Occipital lobe (tissue), 2 donors: ENCODE measurements around the gene TIMM44. TPM values are rescaled to one million over a fixed set of nuclear protein-coding genes. Genes with fewer than 3 reads are reported as not detected.

ENCODE experiments used
- DNase-seq: peaks from one replicate; lab custom pipeline; 2025; lab: John Stamatoyannopoulos, UW
- total RNA-seq: library from RNA; depleted of rRNA; stranded (reverse); fragments of >200 nt; gene quantifications from one replicate; pipeline ENCODE4 v1.2.3, GENCODE V29; 2014

Gene TIMM44
- total RNA-seq, 1 donor from 2014 or later: 20.9 TPM

DNA sequence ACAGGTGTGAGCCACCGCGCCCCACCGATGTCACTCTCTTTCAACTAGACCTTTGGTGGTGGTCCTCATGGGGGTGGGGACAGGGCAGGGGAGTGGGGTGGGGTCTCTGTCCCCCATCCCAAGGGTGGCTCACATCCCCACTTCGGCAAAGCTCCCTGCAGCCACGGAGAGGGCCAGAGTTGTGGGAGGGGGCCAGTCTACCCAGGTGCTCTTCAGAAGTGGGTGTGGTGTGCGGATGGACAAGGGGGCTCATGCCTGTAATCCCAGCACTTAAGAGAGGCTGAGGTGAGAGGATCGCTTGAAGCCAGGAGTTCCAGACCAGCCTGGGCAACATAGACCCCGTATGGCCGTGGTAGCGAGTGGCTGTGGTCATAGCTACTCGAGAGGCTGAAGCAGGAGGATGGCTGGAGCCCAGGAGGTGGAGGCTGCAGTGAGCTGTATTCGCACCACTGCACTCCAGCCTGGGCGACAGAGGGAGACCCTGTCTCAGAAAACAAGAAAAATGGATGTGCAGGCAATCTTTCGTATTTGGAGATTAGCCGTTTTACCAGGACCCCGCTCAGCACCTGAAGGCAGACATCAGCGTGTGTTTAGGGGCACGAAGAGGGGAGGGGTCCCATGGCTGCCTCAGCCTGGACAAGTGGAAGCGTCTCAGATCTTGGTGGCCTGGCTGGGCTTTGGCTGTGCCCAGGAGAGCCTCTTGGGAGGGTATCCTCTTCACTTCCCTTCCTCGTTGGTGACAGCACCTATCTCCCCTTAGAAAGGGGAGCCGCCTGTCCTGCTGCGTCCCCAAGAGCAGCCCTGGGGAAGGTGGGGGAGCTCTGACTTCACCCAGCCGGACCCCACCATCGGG, 28.0 kb downstream of the TIMM44 start:
- no peak for DNase-seq

DNA sequence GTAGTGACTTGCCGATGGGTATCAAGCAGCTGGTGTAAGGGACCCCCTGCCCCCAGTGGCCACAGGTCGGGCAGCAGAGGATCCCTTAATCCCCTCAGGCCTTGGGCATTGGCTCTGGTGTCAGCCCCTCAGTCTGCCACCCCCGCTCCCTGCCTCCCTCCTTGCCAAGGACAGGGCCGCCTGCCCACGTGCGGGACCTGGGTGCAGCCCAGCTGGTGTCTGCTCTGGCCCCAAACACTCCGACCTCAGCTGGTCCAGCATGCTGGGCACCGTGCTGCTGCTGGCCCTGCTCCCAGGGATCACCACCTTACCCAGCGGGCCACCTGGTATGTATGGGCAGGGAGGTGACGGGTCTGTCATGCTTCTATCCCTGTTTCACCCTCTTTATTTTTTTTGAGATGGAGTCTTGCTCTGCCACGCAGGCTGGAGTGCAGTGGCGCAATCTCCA, 28.8 kb downstream of the TIMM44 start, which contains the start of gene TGFBR3L:
TSS of gene TGFBR3L (plus strand) at position 233 of the 448 bp plus-strand sequence.
- DNase-seq: no peak

- no peak for DNase-seq
Measured at GRCh38 chr19:7914099-7914498, 29.4 kb downstream of the TIMM44 start.

DNA sequence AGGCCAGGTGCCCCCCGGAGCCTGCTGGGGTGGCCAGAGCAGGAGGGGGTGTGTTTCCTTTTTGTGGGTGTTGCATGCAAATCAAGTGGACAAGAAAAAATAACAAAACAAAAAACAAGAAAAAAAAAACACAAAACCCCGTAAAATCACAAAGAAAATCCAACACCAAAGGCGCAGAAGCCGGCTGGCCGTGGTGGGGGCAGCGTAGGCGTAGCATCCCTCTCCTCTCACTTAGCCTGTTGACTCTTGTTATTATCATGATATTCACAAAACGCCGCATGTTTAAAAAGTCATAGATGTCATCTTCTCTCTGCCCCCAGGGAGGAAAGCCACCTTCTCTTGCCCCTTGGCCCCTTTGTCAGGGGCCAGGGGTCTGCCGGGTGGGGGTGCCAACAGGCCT, 29.8 kb downstream of the TIMM44 start:
- DNase-seq: no peak

GRCh38 chr19:7912697-7913564, 30.5 kb downstream of the TIMM44 start:
- DNase-seq: no peak

DNA sequence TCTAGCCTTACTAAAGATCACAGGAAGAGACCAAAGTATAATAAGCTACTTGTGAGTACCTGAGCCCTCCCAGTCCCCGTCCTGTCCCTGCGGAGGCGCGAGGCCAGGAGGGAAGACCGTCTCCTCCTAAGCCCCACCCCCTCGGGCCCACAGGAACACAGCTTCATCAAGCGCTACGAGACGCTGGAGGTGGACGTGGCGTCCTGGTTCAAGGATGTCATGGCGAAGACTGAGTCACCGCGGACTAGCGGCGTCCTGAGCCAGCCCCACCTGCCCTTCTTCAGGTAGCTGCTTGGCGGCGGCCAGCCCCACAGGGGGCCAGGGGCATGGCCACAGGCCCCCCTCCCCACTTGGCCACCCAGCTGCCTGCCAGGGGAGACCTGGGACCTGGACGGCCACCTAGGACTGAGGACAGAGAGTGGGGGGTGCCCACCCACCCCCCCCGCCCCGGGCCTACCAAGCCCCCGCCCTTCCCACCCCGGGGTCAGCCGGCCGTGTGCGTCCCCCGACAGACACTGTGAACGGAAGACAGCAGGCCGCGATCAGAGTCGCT, 31.2 kb downstream of the TIMM44 start:
- no peak for DNase-seq

GRCh38 chr19:7911508-7912143, 31.8 kb downstream of the TIMM44 start:
- DNase-seq: no peak

- DNase-seq: no peak
Measured at GRCh38 chr19:7910321-7911161, 32.9 kb downstream of the TIMM44 start.

DNA sequence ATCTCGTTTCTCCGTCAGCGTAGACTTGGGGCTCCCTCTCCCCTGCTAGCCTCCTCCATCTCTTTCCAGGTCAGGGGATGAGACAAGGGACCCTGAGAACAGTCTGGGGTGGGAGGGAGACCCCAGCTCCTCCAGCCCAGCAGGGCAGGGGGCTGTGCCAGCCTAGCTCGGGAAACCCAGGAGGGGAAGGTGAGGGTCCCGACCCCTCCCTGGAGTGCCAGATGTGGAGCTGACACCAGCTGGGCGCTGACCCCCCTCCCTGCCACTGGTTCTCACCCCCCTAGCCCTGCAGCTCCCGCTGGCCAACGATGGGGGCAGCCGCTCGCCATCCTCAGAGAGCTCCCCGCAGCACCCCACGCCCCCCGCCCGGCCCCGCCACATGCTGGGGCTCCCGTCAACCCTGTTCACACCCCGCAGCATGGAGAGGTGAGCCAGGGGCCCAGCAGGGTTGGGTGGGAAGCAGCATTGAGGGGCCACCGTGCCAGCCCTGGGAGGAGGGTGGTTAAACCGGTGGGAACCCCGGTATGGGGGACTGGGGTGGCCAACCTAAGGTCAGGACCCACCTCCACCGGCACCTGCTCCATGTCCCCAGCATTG, 33.9 kb downstream of the TIMM44 start:
- no peak for DNase-seq

- no peak for DNase-seq
Measured at GRCh38 chr19:7908742-7909461, 34.6 kb downstream of the TIMM44 start.

DNA sequence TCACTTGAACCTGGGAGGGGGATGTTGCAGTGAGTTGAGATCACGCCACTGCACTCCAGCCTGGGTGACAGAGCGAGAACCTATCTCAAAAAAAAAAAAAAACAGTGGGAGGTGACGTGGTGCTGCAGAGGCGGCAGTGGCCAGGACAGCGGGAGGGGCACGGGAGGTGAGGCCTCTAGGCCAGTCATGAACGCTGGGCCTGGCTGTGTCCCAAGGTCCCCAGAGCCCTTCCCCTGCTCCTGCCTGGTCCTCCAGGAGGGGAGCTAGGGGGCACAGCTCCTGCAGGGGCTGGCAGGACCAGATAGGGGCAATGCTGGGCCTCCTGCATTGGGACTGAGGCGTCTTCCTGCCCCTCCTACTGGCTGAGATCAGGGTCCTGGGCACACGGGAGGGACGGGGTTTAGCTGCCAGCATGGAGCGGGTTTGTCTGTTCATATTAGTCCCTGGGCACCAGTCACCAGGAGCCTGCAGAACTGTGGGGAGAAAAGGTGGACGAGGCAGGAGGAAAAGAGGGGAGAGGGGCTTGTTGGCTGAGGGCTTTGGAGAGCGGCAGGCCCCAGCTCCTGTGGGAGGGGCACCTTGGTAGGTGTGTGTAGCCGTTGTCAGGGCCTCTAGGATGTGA, 35.3 kb downstream of the TIMM44 start:
- DNase-seq: no peak

- DNase-seq: no peak
Measured at GRCh38 chr19:7907544-7907943, 35.9 kb downstream of the TIMM44 start.

- DNase-seq: no peak
Measured at GRCh38 chr19:7907122-7907521, 36.3 kb downstream of the TIMM44 start.

DNA sequence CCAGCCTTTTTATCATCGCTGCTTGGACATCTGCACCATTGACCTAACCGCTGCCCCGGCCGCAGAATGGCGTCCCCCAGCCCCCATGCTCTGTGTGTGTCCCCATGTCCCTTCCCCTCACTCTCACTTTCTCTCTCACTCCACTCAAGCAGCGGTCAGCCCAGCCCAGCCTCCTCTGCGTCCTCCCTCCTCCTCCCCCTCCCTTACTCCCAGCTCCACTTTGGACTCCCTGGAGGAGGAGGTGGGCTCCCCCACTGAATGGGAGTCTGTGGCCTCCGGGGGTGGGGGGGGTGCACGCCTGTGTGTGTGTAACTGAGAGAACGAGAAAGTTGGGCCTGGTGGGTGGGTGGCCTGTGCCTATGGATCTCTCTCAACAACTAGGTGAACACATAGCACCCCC, 37.6 kb downstream of the TIMM44 start:
- no peak for DNase-seq

DNA sequence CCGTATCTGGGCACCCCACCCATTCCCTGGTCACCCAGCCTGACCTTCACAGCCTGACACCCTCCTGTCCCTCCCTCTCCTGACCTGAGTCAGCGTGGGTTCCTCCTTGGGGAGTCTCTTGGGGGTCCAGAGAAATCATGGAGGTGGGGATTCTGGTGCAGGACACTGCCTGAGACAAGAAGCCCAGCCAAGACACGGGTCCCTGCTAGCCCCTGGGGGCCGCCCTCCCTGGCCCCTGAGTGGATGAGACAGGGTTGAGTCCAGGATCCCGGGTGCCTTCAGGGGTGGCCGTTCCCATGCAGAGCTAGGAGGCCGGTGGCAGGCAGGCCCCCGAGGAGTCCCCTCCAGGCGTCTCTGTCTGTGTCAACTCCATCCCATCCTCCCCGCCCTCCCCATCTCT, 38.2 kb downstream of the TIMM44 start:
- no peak for DNase-seq

DNA sequence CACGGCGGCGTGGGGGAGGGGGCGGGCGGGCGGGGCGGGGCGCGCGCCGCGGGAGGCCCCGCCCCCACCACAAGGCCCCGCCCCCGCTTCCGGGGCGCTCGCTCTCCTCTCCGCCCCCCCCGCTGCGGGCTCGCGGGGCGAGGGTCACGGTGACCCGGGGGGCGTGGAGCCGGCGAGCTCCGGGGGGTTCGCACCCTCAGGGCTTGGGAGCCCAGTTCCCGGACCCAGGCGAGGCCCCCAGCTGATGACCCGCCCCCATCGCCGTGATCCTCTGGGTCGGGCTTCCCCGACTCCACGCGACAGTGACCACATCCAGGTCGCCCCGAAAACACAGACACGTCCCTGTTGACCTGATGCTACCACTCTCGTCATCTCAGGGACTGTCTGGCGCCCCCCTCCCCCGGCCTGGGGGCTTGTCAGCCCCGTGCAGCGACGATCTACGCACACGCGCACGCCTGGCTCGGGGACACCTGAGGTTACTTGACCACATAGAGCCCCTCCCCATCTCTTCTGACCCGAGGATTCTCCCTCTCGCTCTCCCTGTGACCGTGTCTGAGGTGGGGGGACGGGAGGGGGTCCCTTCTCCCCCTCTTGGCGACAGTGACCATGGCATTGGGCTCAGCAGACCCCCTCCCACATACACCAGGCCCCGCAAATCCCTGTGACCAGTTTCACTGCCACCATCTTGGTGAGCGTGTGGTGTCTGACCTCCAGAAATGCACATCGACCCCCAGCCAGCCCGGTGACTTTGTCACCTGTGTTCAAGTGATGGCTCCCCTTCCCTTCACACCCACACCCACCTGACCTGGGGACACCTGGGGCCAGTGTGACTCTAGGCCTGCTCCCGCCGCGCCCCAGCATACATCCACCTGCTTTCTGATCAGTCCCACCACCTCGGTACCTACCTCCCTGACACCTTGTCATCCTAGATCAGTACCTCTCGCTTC, 39.1 kb downstream of the TIMM44 start:
- DNase-seq: no peak

DNA sequence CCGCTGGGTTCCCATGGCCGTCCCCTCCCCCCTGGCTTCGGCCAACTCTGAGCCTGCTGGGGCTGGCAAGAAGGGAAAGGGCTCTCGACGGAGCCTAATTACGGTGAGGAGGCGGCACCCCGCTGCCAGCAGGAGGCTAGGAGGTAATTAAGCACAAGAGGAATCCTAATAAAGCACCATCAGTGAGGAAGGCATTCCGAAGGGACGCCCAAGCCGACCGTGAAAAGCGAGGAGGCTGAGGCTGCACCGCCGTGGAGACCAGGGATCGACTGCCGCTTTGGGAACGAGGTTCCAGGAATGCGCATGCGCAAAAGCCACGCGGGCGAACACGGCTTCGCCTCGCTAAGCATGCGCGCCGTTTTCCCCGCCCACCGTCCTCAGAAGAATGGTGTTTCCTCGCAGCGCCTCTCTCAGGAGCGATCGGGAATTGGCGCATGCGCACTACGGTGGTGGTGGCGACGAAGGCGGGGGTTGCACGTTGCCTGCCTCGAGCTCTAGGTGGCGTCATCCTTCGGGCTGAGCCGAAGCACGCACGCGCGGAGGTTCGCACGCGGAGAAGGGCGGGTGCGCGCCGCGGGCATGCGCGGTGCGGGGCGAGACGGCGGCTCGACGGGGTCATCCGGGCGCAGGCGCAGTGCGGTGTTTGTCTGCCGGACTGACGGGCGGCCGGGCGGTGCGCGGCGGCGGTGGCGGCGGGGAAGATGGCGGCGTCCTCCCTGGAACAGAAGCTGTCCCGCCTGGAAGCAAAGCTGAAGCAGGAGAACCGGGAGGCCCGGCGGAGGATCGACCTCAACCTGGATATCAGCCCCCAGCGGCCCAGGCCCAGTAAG, 40.0 kb downstream of the TIMM44 start, which contains the start of gene MAP2K7:
TSS of gene MAP2K7 (plus strand) at position 634 of the 830 bp plus-strand sequence. CDS start at position 702, 68 bp downstream.
- DNase-seq: peak; percentile 96
